Neuronal stem cell (in vitro differentiated cells): ENCODE results near the gene IFNA4.
"Not testable (repeated sequence)": the region's sequence is repeated elsewhere in the genome, so short reads cannot be mapped to it uniquely, and the experiment has no call there.

Experiments used
- DNase-seq: peaks from one replicate; pipeline ENCODE4 v3.0.0-alpha.2; 2013; ENCODE audit warnings: low spot score
- H2AFZ ChIP-seq: one replicate; pipeline ENCODE4 v1.6.1; 2013; ENCODE audit warnings: mild to moderate bottlenecking, low read length, inconsistent platforms
- H2AK5ac ChIP-seq: 2 replicates; pipeline ENCODE4 v1.6.1; 2013; ENCODE audit warnings: low read depth, mild to moderate bottlenecking, inconsistent platforms, low read length, moderate library complexity, mixed read lengths
- H2BK120ac ChIP-seq: 2 replicates; pipeline ENCODE4 v1.6.1; 2013; ENCODE audit warnings: low read depth, mild to moderate bottlenecking, inconsistent platforms, low read length, moderate library complexity, mixed read lengths
- H2BK12ac ChIP-seq: one replicate; pipeline ENCODE4 v1.6.1; 2013; ENCODE audit warnings: low read length, inconsistent platforms
- H2BK15ac ChIP-seq: 2 replicates; pipeline ENCODE4 v1.6.1; 2013; ENCODE audit warnings: mild to moderate bottlenecking, low read length, inconsistent platforms, mixed read lengths
- H2BK5ac ChIP-seq: one replicate; pipeline ENCODE4 v1.6.1; 2013; ENCODE audit warnings: inconsistent platforms, mild to moderate bottlenecking, low read length, moderate library complexity
- H3K14ac ChIP-seq: one replicate; pipeline ENCODE4 v1.6.1; 2013; ENCODE audit warnings: low read length, inconsistent platforms
- H3K18ac ChIP-seq: 2 replicates; pipeline ENCODE4 v1.6.1; 2013; ENCODE audit warnings: low read length, inconsistent platforms
- H3K23ac ChIP-seq: 2 replicates; pipeline ENCODE4 v1.6.1; 2013; ENCODE audit warnings: low read depth, mild to moderate bottlenecking, mixed read lengths, low read length, inconsistent platforms; ENCODE audit not compliant: poor library complexity
- H3K27ac ChIP-seq: replicated peaks from 3 replicates; pipeline ENCODE4 v1.5.1; 2013; ENCODE audit warnings: low read length, inconsistent platforms
- H3K27me3 ChIP-seq, 3 experiments: 2 replicates each; pipeline ENCODE4 v1.6.1; 2013; ENCODE audit warnings: low read length in 3 of 3, mild to moderate bottlenecking in 2 of 3, inconsistent platforms in 1 of 3, low read depth in 1 of 3, mixed read lengths in 1 of 3, moderate library complexity in 1 of 3; ENCODE audit not compliant: control insufficient read depth in 3 of 3, insufficient read depth in 3 of 3
- H3K36me3 ChIP-seq, 2 donors: replicated peaks in 1 of 2; 2 replicates each; pipeline ENCODE4 v1.6.1; 2013; ENCODE audit warnings: low read length in 2 of 2; ENCODE audit not compliant: control insufficient read depth in 2 of 2, insufficient read depth in 2 of 2
- H3K4ac ChIP-seq: 2 replicates; pipeline ENCODE4 v1.6.1; 2013; ENCODE audit warnings: inconsistent platforms, mild to moderate bottlenecking, low read length, moderate library complexity
- H3K4me1 ChIP-seq, 2 donors: 1 replicate in 1 of 2; 2 replicates in 1 of 2; pipeline ENCODE4 v1.6.1; 2013; ENCODE audit warnings: low read length in 2 of 2, low read depth in 1 of 2; ENCODE audit not compliant: control insufficient read depth in 2 of 2, insufficient read depth in 1 of 2
- H3K4me2 ChIP-seq: one replicate; pipeline ENCODE4 v1.6.1; 2013; ENCODE audit warnings: mild to moderate bottlenecking, low read length, inconsistent platforms; ENCODE audit not compliant: insufficient read depth, poor library complexity, severe bottlenecking
- H3K4me3 ChIP-seq, 2 donors: 2 replicates each; pipeline ENCODE4 v1.5.1; 2013; ENCODE audit warnings: low read length in 2 of 2, mild to moderate bottlenecking in 2 of 2, inconsistent platforms in 1 of 2, moderate library complexity in 1 of 2
- H3K79me1 ChIP-seq: one replicate; pipeline ENCODE4 v1.6.1; 2013; ENCODE audit warnings: low read depth, mild to moderate bottlenecking, inconsistent platforms, low read length, moderate library complexity
- H3K9ac ChIP-seq: one replicate; pipeline ENCODE4 v1.6.1; 2013; ENCODE audit warnings: mild to moderate bottlenecking, low read depth, low read length, inconsistent platforms; ENCODE audit not compliant: poor library complexity
- H3K9me3 ChIP-seq, 2 donors: replicated peaks in 1 of 2; 2 replicates each; pipeline versions ENCODE3 to v1.6.1; 2013; ENCODE audit warnings: low read length in 2 of 2, mild to moderate bottlenecking in 2 of 2, inconsistent platforms in 1 of 2, low read depth in 1 of 2, mixed read lengths in 1 of 2, moderate library complexity in 1 of 2; ENCODE audit not compliant: control insufficient read depth in 2 of 2, insufficient read depth in 1 of 2
- H4K8ac ChIP-seq: one replicate; pipeline ENCODE4 v1.6.1; 2013; ENCODE audit warnings: low read depth, mild to moderate bottlenecking, inconsistent platforms, low read length, moderate library complexity
- H4K91ac ChIP-seq: one replicate; pipeline ENCODE4 v1.6.1; 2013; ENCODE audit warnings: low read length, low read depth, mild to moderate bottlenecking, inconsistent platforms; ENCODE audit not compliant: poor library complexity
- WGBS, 2 donors: extraction: QIAGEN DNeasy Blood & Tissue Kit; methylation state at CpG; one replicate each; pipeline ENCODE4 v1.1.7; 2013; ENCODE audit warnings: missing lambda C conversion rate in 2 of 2, mixed read lengths in 1 of 2; ENCODE audit not compliant: insufficient read length in 2 of 2, insufficient replicate concordance in 1 of 2; ENCODE audit errors: extremely low coverage in 2 of 2; 5-methylcytosine and 5-hydroxymethylcytosine counted together

IFNA4 gene

GRCh38 chr9:21174671-21175070 is 12.7 kb downstream of the IFNA4 start:
- no peaks in the 10 kb centered on the region for H3K79me1 ChIP-seq

GRCh38 chr9:21172156-21172555 is 15.2 kb downstream of the IFNA4 start:
- no peak overlapping the region for H2BK15ac ChIP-seq
- no peak overlapping the region for H3K23ac ChIP-seq
- H2BK5ac ChIP-seq, result no peak overlapping the region
- H4K8ac ChIP-seq, result no peak overlapping the region
- no peaks in the 10 kb centered on the region for H3K9me3 ChIP-seq
- no peak overlapping the region for H2BK120ac ChIP-seq
- H3K27me3 ChIP-seq, result peaks cover 0 to 3% (median 0%) of the 10 kb centered on the region in 3 experiments
- H3K18ac ChIP-seq, result no peak overlapping the region
- DNase-seq, result no peak
- no peaks in the 10 kb centered on the region for H3K79me1 ChIP-seq
- H3K4me1 ChIP-seq, result no peaks in the 10 kb centered on the region
- no peak overlapping the region for H2AK5ac ChIP-seq
- H2AFZ ChIP-seq, result no peak overlapping the region
- H3K4me2 ChIP-seq, result no peak overlapping the region
- H3K27ac ChIP-seq, result no peak overlapping the region
- no peaks in the 10 kb centered on the region for H3K36me3 ChIP-seq
- H3K4ac ChIP-seq, result no peak overlapping the region
- no peak overlapping the region for H3K14ac ChIP-seq
- H2BK12ac ChIP-seq, result no peak overlapping the region
- no peak overlapping the region for H4K91ac ChIP-seq
- no peak overlapping the region for H3K4me3 ChIP-seq
- H3K9ac ChIP-seq, result no peak overlapping the region
- WGBS, 2 donors, result no CpG with 5 or more reads among the region's 3 CpGs

More at GRCh38 chr9:21174671-21175070, 12.7 kb downstream of the IFNA4 start:
- no peaks in the 10 kb centered on the region for H3K9me3 ChIP-seq
- no peak overlapping the region for H2BK120ac ChIP-seq
- no peak overlapping the region for H4K91ac ChIP-seq
- no peak overlapping the region for H3K27ac ChIP-seq
- no peak for DNase-seq
- H3K4me2 ChIP-seq, result no peak overlapping the region
- no peak overlapping the region for H4K8ac ChIP-seq
- no peak overlapping the region for H3K4me3 ChIP-seq
- H2AFZ ChIP-seq, result no peak overlapping the region
- no peak overlapping the region for H3K23ac ChIP-seq
- no peak overlapping the region for H2BK12ac ChIP-seq
- H3K18ac ChIP-seq, result no peak overlapping the region
- WGBS, 2 donors, result no CpG with 5 or more reads among the region's 2 CpGs
- no peak overlapping the region for H2AK5ac ChIP-seq
- H2BK15ac ChIP-seq, result no peak overlapping the region
- peaks cover 0 to 3% (median 0%) of the 10 kb centered on the region in 3 experiments for H3K27me3 ChIP-seq
- H3K36me3 ChIP-seq, result no peaks in the 10 kb centered on the region
- no peak overlapping the region for H3K9ac ChIP-seq
- no peak overlapping the region for H3K4ac ChIP-seq
- no peak overlapping the region for H2BK5ac ChIP-seq
- H3K4me1 ChIP-seq, result no peaks in the 10 kb centered on the region
- no peak overlapping the region for H3K14ac ChIP-seq

- no peak overlapping the region for H2AFZ ChIP-seq
- no peak overlapping the region for H3K27ac ChIP-seq
- peaks cover 0 to 3% (median 0%) of the 10 kb centered on the region in 3 experiments for H3K27me3 ChIP-seq
- no CpG with 5 or more reads among the region's 1 CpG for WGBS, 2 donors
- H3K4ac ChIP-seq, result no peak overlapping the region
- H3K9ac ChIP-seq, result no peak overlapping the region
- no peak for DNase-seq
- no peak overlapping the region for H4K8ac ChIP-seq
- no peak overlapping the region for H3K23ac ChIP-seq
- no peaks in the 10 kb centered on the region for H3K36me3 ChIP-seq
- H4K91ac ChIP-seq, result no peak overlapping the region
- H3K9me3 ChIP-seq, result no peaks in the 10 kb centered on the region
- no peak overlapping the region for H2BK120ac ChIP-seq
- no peak overlapping the region for H2BK5ac ChIP-seq
- H3K4me3 ChIP-seq, result no peak overlapping the region
- H2BK15ac ChIP-seq, result no peak overlapping the region
- no peak overlapping the region for H3K4me2 ChIP-seq
- H3K14ac ChIP-seq, result no peak overlapping the region
- H3K18ac ChIP-seq, result no peak overlapping the region
- no peaks in the 10 kb centered on the region for H3K4me1 ChIP-seq
- no peak overlapping the region for H2BK12ac ChIP-seq
- H2AK5ac ChIP-seq, result no peak overlapping the region
- H3K79me1 ChIP-seq, result no peaks in the 10 kb centered on the region
Measured at GRCh38 chr9:21171351-21171750, 16.0 kb downstream of the IFNA4 start.

GRCh38 chr9:21166560-21166959 is 20.8 kb downstream of the IFNA4 start, which contains the start of gene IFNA21:
Gene IFNA21, minus strand, starts transcription at chr9:21166660. Its CDS starts 48 bp downstream, at chr9:21166612.
- H3K4ac ChIP-seq, H3K27me3 ChIP-seq, H4K8ac ChIP-seq, H3K9ac ChIP-seq, H3K36me3 ChIP-seq, H3K4me1 ChIP-seq, H2AK5ac ChIP-seq, H3K27ac ChIP-seq, H3K14ac ChIP-seq, H2BK5ac ChIP-seq, H3K79me1 ChIP-seq, H4K91ac ChIP-seq, H3K23ac ChIP-seq, H2AFZ ChIP-seq, H2BK120ac ChIP-seq, DNase-seq, H3K4me3 ChIP-seq, H3K9me3 ChIP-seq, H2BK15ac ChIP-seq, H3K4me2 ChIP-seq, H3K18ac ChIP-seq, H2BK12ac ChIP-seq: not testable (repeated sequence)
- no CpG with 5 or more reads among the region's 2 CpGs for whole genome bisulfite sequencing, 2 donors
